A673 (cell line): Measurements from ENCODE around the gene PIK3CD.

ENCODE experiments used
- EZH2 ChIP-seq: fragments of 200-600 bp; sonication (generic); IDR thresholded peaks from 2 replicates; pipeline ENCODE4 v1.6.1; 2017; ENCODE audit warnings: borderline replicate concordance, low read depth, mild to moderate bottlenecking, mixed read lengths, antibody characterized with exemption, low read length; ENCODE audit not compliant: poor library complexity, severe bottlenecking
- TF ChIP-seq, protein P1 (sequence below): fragments of 300-800, 200-600 bp; sonication (generic); conservative IDR thresholded peaks from 2 replicates; pipeline ENCODE4 v1.5.1; 2017; ENCODE audit warnings: low read depth, mild to moderate bottlenecking, antibody characterized with exemption, low read length, moderate library complexity, mixed read lengths

DNA sequence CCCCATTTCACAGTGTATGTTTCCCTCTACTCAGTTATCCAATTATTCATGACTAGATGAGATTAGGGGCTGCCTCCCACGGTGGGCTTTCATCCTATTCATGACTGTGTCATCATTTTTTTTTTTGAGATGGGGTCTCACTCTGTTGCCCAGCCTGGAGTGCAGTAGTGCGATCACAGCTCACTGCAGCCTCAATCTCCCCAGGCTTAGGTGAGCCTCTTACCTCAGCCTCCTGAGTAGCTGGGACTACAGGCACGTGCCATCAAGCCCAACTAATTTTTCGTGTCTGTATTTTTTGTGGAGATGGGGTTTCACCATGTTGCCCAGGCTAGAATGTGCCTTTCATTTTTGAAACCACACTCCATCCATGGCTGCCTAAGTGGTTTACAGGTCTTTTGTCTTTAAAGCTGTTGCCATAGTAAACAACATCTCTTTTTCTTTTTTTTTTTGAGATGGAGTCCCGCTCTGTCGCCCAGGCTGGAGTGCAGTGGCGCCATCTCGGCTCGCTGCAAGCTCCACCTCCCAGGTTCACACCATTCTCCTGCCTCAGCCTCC lies 60.0 kb downstream of the PIK3CD start:
- no peak for TF ChIP-seq EZH2
- TF ChIP-seq, protein P1, sequence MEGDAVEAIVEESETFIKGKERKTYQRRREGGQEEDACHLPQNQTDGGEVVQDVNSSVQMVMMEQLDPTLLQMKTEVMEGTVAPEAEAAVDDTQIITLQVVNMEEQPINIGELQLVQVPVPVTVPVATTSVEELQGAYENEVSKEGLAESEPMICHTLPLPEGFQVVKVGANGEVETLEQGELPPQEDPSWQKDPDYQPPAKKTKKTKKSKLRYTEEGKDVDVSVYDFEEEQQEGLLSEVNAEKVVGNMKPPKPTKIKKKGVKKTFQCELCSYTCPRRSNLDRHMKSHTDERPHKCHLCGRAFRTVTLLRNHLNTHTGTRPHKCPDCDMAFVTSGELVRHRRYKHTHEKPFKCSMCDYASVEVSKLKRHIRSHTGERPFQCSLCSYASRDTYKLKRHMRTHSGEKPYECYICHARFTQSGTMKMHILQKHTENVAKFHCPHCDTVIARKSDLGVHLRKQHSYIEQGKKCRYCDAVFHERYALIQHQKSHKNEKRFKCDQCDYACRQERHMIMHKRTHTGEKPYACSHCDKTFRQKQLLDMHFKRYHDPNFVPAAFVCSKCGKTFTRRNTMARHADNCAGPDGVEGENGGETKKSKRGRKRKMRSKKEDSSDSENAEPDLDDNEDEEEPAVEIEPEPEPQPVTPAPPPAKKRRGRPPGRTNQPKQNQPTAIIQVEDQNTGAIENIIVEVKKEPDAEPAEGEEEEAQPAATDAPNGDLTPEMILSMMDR = no peak
